HepG2 (cell line): ENCODE data around the gene ZNF189. TPM values are rescaled to one million over a fixed set of nuclear protein-coding genes. Genes with fewer than 3 reads are reported as not detected.

Experiments
- ERF ChIP-seq: IDR thresholded peaks from 2 replicates; pipeline ENCODE4 v1.6.1; 2018; ENCODE audit warnings: missing biosample characterization, missing genetic modification reagents
- GATAD2A ChIP-seq: IDR thresholded peaks from 2 replicates; pipeline ENCODE4 v1.6.1; 2016
- HDAC2 ChIP-seq: sonication (generic); formaldehyde crosslinking; IDR thresholded peaks from 2 replicates; pipeline ENCODE4 v1.4.0; 2020; ENCODE audit warnings: missing genetic modification reagents
- HMG20A ChIP-seq: IDR thresholded peaks from 2 replicates; pipeline ENCODE4 v1.6.1; 2016; ENCODE audit warnings: borderline replicate concordance
- KDM4B ChIP-seq: sonication (generic); formaldehyde crosslinking; IDR thresholded peaks from 2 replicates; pipeline ENCODE4 v1.4.0; 2020; ENCODE audit warnings: missing genetic modification reagents
- KMT2A ChIP-seq: sonication (generic); formaldehyde crosslinking; IDR thresholded peaks from 2 replicates; pipeline ENCODE4 v1.4.0; 2020; ENCODE audit warnings: missing genetic modification reagents
- LCORL ChIP-seq, 2 experiments: fragments of 450-650 bp in 1 of 2; sonication (generic) in 1 of 2; formaldehyde crosslinking in 1 of 2; IDR thresholded peaks; 2 replicates each; pipeline versions ENCODE4 v1.5.0 to v1.6.1; 2017 to 2020; ENCODE audit warnings: antibody characterized with exemption in 1 of 2, missing genetic modification reagents in 1 of 2
- PITX1 ChIP-seq: sonication (generic); formaldehyde crosslinking; IDR thresholded peaks from 2 replicates; pipeline ENCODE4 v1.5.1; 2020; ENCODE audit warnings: mild to moderate bottlenecking, missing genetic modification reagents
- RAD21 ChIP-seq: fragments of 450-650 bp; formaldehyde crosslinking; IDR thresholded peaks from 2 replicates; pipeline ENCODE4 v1.5.0; 2020; ENCODE audit warnings: mild to moderate bottlenecking
- RXRB ChIP-seq: IDR thresholded peaks from 2 replicates; pipeline ENCODE4 v1.6.1; 2016; ENCODE audit warnings: borderline replicate concordance, missing genetic modification reagents, missing compliant biosample characterization
- SMAD3 ChIP-seq: sonication (generic); formaldehyde crosslinking; IDR thresholded peaks from 2 replicates; pipeline ENCODE4 v1.4.0; 2020; ENCODE audit warnings: missing genetic modification reagents
- SOX5 ChIP-seq: IDR thresholded peaks from 2 replicates; pipeline ENCODE4 v1.6.1; 2016; ENCODE audit warnings: borderline replicate concordance
- SP5 ChIP-seq: IDR thresholded peaks from 2 replicates; pipeline ENCODE4 v1.6.1; 2016; ENCODE audit warnings: low read depth, borderline replicate concordance
- TMF1 ChIP-seq: sonication (generic); formaldehyde crosslinking; IDR thresholded peaks from 2 replicates; pipeline ENCODE4 v1.8.1; 2022; ENCODE audit warnings: low read depth, missing genetic modification reagents
- ZFYVE20 ChIP-seq: sonication (generic); formaldehyde crosslinking; IDR thresholded peaks from 2 replicates; pipeline ENCODE4 v1.8.0; 2023; ENCODE audit warnings: low read depth, mild to moderate bottlenecking, moderate library complexity, missing genetic modification reagents, borderline replicate concordance
- ZNF354B ChIP-seq: sonication (generic); formaldehyde crosslinking; IDR thresholded peaks from 2 replicates; pipeline ENCODE4 v1.8.0; 2022; ENCODE audit warnings: mild to moderate bottlenecking, missing genetic modification reagents
- ZNF44 ChIP-seq: sonication (generic); formaldehyde crosslinking; IDR thresholded peaks from 2 replicates; pipeline ENCODE4 v1.5.1; 2020; ENCODE audit warnings: mild to moderate bottlenecking, missing genetic modification reagents
- ZNF577 ChIP-seq: sonication (generic); formaldehyde crosslinking; IDR thresholded peaks from 2 replicates; pipeline ENCODE4 v1.4.0; 2020; ENCODE audit warnings: mild to moderate bottlenecking, low read depth, missing genetic modification reagents, borderline replicate concordance
- ZNF614 ChIP-seq: IDR thresholded peaks from 2 replicates; pipeline ENCODE4 v1.6.1; 2018; ENCODE audit warnings: missing biosample characterization, missing genetic modification reagents, inconsistent platforms, borderline replicate concordance
- ZZZ3 ChIP-seq: sonication (generic); formaldehyde crosslinking; IDR thresholded peaks from 2 replicates; pipeline ENCODE4 v1.4.0; 2020; ENCODE audit warnings: missing genetic modification reagents, mild to moderate bottlenecking, borderline replicate concordance
- polyA plus RNA-seq, 8 experiments: library from polyadenylated mRNA; depleted of rRNA in 3 of 8; stranded (reverse) in 7 of 8; unstranded in 1 of 8; fragments of >200 nt; fragmentation: Illumina TruSeq in 4 of 8; extraction: Trizol in 4 of 8; gene quantifications; 2 replicates each; pipeline versions ENCODE4 v1.2.1 to v1.2.3, GENCODE V29; 2011 to 2016; ENCODE audit warnings: low read depth in 4 of 8, missing spikeins in 1 of 8, mixed read lengths in 1 of 8; ENCODE audit not compliant: insufficient read depth in 1 of 8
- total RNA-seq, 5 experiments: library from RNA; depleted of rRNA; stranded (reverse); fragments of >200 nt; fragmentation: Illumina TruSeq; extraction: Trizol; gene quantifications; 2 replicates each; pipeline ENCODE4 v1.2.3, GENCODE V29; 2016; ENCODE audit warnings: low read depth in 1 of 5
- TF ChIP-seq, protein P1 (sequence below): sonication (generic); formaldehyde crosslinking; IDR thresholded peaks from 2 replicates; pipeline ENCODE4 v1.5.1; 2020; ENCODE audit warnings: mild to moderate bottlenecking, missing genetic modification reagents
- TF ChIP-seq, protein P2 (sequence below): IDR thresholded peaks from 2 replicates; pipeline ENCODE4 v1.6.1; 2016; ENCODE audit warnings: control low read depth
- TF ChIP-seq, protein P3 (sequence below): sonication (generic); formaldehyde crosslinking; IDR thresholded peaks from 2 replicates; pipeline ENCODE4 v1.5.1; 2020; ENCODE audit warnings: missing genetic modification reagents, mild to moderate bottlenecking, borderline replicate concordance

The ZNF189 gene
- total and polyA plus RNA-seq, 2 of the 13 experiments (the other 11 are each of a cell fraction or from before 2014, with no cell fraction given) = 8.4 to 50.0 TPM

GRCh38 chr9:101458963-101459631 is 60.4 kb downstream of the ZNF189 start (continued):
- 0 out of 2 replicates have a peak, but pooled peaks have one; percentile 45 for TF ChIP-seq SMAD3 (CRISPR knock-in tag)
- peak; percentile 18; the same call in 1 of the 2 replicates for TF ChIP-seq SP5 (CRISPR knock-in tag)
- TF ChIP-seq, protein P1, sequence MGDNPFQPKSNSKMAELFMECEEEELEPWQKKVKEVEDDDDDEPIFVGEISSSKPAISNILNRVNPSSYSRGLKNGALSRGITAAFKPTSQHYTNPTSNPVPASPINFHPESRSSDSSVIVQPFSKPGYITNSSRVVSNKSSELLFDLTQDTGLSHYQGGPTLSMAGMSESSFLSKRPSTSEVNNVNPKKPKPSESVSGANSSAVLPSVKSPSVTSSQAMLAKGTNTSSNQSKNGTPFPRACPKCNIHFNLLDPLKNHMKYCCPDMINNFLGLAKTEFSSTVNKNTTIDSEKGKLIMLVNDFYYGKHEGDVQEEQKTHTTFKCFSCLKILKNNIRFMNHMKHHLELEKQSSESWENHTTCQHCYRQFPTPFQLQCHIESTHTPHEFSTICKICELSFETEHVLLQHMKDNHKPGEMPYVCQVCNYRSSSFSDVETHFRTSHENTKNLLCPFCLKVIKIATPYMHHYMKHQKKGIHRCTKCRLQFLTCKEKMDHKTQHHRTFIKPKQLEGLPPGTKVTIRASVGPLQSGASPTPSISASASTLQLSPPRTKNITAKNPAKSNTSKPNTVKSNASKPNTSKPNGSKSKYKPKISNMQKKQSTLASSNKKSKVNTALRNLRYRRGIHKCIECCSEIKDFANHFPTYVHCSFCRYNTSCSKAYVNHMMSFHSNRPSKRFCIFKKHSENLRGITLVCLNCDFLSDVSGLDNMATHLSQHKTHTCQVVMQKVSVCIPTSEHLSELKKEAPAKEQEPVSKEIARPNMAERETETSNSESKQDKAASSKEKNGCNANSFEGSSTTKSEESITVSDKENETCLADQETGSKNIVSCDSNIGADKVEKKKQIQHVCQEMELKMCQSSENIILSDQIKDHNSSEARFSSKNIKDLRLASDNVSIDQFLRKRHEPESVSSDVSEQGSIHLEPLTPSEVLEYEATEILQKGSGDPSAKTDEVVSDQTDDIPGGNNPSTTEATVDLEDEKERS (CRISPR knock-in tag) = 0 out of 2 replicates have a peak, but pooled peaks have one; percentile 42
- TF ChIP-seq PITX1 (CRISPR knock-in tag) = no peak
- TF ChIP-seq LCORL (IDR thresholded peaks at IDR 0.05) = no peak
- 0 out of 2 replicates have a peak, but pooled peaks have one; percentile 34 for TF ChIP-seq LCORL (CRISPR knock-in tag; IDR thresholded peaks at IDR 0.05)
- peak; percentile 38; the same call in 1 of the 2 replicates for TF ChIP-seq RXRB (CRISPR knock-in tag)
- TF ChIP-seq GATAD2A (CRISPR knock-in tag) = peak; percentile 31; the same call in 1 of the 2 replicates
- peak; percentile 66; the same call in 1 of the 2 replicates for TF ChIP-seq ERF (CRISPR knock-in tag)
- TF ChIP-seq, protein P2, sequence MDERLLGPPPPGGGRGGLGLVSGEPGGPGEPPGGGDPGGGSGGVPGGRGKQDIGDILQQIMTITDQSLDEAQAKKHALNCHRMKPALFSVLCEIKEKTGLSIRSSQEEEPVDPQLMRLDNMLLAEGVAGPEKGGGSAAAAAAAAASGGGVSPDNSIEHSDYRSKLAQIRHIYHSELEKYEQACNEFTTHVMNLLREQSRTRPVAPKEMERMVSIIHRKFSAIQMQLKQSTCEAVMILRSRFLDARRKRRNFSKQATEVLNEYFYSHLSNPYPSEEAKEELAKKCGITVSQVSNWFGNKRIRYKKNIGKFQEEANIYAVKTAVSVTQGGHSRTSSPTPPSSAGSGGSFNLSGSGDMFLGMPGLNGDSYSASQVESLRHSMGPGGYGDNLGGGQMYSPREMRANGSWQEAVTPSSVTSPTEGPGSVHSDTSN (CRISPR knock-in tag) = no peak
- no peak for TF ChIP-seq ZNF577
- TF ChIP-seq ZNF354B = 0 out of 2 replicates have a peak, but pooled peaks have one; percentile 15
- no peak for TF ChIP-seq ZFYVE20 (CRISPR knock-in tag)
- TF ChIP-seq ZNF614 = peak; percentile 54; the same call in 1 of the 2 replicates
- TF ChIP-seq HMG20A = peak; percentile 27; the same call in 1 of the 2 replicates
- TF ChIP-seq, protein P3, sequence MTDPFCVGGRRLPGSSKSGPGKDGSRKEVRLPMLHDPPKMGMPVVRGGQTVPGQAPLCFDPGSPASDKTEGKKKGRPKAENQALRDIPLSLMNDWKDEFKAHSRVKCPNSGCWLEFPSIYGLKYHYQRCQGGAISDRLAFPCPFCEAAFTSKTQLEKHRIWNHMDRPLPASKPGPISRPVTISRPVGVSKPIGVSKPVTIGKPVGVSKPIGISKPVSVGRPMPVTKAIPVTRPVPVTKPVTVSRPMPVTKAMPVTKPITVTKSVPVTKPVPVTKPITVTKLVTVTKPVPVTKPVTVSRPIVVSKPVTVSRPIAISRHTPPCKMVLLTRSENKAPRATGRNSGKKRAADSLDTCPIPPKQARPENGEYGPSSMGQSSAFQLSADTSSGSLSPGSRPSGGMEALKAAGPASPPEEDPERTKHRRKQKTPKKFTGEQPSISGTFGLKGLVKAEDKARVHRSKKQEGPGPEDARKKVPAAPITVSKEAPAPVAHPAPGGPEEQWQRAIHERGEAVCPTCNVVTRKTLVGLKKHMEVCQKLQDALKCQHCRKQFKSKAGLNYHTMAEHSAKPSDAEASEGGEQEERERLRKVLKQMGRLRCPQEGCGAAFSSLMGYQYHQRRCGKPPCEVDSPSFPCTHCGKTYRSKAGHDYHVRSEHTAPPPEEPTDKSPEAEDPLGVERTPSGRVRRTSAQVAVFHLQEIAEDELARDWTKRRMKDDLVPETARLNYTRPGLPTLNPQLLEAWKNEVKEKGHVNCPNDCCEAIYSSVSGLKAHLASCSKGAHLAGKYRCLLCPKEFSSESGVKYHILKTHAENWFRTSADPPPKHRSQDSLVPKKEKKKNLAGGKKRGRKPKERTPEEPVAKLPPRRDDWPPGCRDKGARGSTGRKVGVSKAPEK (CRISPR knock-in tag) = peak; percentile 74; the same call in 1 of the 2 replicates
- TF ChIP-seq KDM4B = no peak
- TF ChIP-seq SOX5 (CRISPR knock-in tag) = 0 out of 2 replicates have a peak, but pooled peaks have one; percentile 15
- peak; percentile 80 for TF ChIP-seq RAD21
- peak; percentile 47; the same call in 1 of the 2 replicates for TF ChIP-seq ZNF44 (CRISPR knock-in tag)
- TF ChIP-seq HDAC2 (CRISPR knock-in tag) = peak; percentile 34; the same call in 1 of the 2 replicates
- TF ChIP-seq KMT2A (CRISPR knock-in tag) = peak; percentile 43; the same call in 1 of the 2 replicates
- TF ChIP-seq TMF1 (CRISPR knock-in tag) = 0 out of 2 replicates have a peak, but pooled peaks have one; percentile 34
- TF ChIP-seq ZZZ3 (CRISPR knock-in tag) = no peak
